Measurements from ENCODE around the gene CEP162. TPM values are rescaled to one million over a fixed set of nuclear protein-coding genes. Genes with fewer than 3 reads are reported as not detected.

Gene CEP162
- total RNA-seq, 1 donor from 2014 or later, result 11.0 TPM

DNA sequence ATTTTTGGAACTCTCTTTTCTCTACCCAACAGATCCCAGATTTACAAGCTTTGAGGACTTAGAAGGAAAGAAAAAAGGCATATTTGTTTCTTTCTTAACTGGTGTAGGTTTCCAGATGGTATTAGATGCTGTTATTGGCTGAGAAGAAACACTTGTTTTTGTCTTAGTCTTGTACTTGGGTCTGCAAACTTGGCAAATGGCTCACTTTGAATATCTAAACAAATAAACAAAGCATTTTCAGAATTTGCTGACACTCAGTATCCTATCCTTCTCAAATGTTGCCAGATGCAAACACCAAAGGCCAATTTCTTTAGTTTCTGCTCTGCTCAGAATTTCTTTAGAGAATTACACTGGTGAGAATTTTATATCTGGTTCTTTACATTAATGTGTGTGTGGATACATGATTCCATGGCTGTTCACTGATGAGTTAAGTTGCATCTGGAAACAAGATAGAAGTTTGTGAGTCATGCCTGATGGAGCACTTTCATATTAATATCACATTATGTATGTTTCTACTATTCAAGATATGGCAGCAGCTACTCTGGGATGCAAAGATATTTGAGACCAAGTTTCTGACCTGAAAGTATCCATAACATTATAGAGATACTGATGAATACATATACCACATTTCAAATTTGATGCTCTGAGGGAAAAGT, 43.7 kb upstream of the CEP162 start:
- Histone ChIP-seq H3K9me3 (no peaks in the 10 kb centered on the region), H3K27me3 (no peaks in the 10 kb centered on the region), H3K4me1 (no peaks in the 10 kb centered on the region), H3K36me3 (no peaks in the 10 kb centered on the region), H3K4me3 (no peak overlapping the region), H3K27ac (no peak overlapping the region)
- DNase-seq (no peak), ATAC-seq (no peak)
- intact Hi-C loops (cut with DNase I), result no loop called here
- no peak for TF ChIP-seq CTCF (IDR thresholded peaks at IDR 0.05)

DNA sequence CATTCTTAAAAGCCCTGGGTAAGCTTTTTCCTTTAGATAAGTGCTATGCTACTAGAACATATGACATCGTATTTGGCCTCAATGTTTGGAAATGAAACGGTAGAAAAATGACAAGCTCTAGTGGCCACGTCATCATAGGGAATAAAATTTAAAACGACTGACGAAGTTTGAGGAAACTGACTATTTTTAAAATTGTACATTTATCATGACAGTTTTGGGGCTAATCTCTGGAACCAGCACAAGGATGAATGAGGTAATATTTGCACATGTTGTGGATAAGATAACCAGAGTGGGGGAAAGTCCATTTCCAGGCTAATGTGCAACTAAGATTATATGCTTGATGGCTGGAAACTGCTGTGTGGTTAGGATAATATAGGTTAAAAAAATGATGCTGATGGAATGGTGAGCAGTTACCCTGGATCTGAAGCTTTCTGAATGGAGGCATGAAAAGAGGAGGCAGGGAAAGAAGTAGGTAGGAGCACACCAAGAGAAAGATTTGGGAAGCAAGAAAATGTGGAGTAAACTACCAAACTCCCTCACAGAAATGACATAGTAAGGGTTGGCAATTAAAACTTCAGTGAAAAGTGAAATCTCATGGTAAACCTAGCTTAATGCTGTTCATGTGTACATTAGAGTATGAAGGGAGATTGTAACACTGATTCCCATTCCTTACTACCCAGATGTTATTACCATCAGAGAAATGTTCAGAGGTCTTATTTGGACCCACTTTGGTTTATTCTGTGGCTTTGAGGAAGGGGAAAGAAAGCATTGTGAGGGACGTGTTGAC, 42.7 kb upstream of the CEP162 start:
- H3K9me3 ChIP-seq, result no peaks in the 10 kb centered on the region
- H3K36me3 ChIP-seq, result no peaks in the 10 kb centered on the region
- TF ChIP-seq CTCF (IDR thresholded peaks at IDR 0.05), result no peak
- no peaks in the 10 kb centered on the region for H3K4me1 ChIP-seq
- no peaks in the 10 kb centered on the region for H3K27me3 ChIP-seq
- no peak for DNase-seq
- no peak overlapping the region for H3K27ac ChIP-seq
- H3K4me3 ChIP-seq, result no peak overlapping the region
- intact Hi-C loops (cut with DNase I), result no loop called here
- no peak for ATAC-seq

GRCh38 chr6:84268781-84269180, 41.3 kb upstream of the CEP162 start:
- Histone ChIP-seq H3K9me3 (no peaks in the 10 kb centered on the region), H3K27ac (no peak overlapping the region), H3K4me3 (no peak overlapping the region), H3K36me3 (no peaks in the 10 kb centered on the region), H3K4me1 (no peaks in the 10 kb centered on the region), H3K27me3 (no peaks in the 10 kb centered on the region)
- ATAC-seq (no peak), DNase-seq (no peak)
- no peak for TF ChIP-seq CTCF (IDR thresholded peaks at IDR 0.05)
- intact Hi-C loops (cut with DNase I), result no loop called here

DNA sequence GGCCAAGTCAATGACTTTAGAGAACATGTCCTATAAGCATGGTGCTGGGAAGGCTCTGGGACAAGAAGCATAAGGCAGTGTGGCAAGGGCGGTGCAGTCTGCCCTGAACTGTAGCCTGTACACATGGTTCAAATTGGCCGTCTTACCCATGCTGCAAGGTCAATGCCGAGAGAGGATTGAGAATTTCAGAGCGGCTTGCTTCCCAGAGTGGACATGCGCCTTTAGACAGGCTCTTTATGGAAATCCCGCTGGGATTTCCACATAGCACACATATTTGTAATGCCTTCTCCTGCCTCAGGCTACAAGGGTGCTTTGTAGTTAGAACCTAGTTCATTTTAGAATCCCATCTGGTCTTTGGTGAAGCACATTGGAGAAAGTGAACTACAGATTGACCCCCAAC, 36.1 kb upstream of the CEP162 start:
- Histone ChIP-seq H3K27ac (no peak overlapping the region), H3K36me3 (no peaks in the 10 kb centered on the region), H3K4me3 (no peak overlapping the region), H3K4me1 (no peaks in the 10 kb centered on the region), H3K27me3 (no peaks in the 10 kb centered on the region), H3K9me3 (no peaks in the 10 kb centered on the region)
- no peak for DNase-seq
- intact Hi-C loops (cut with DNase I), result no loop called here
- no peak for ATAC-seq
- TF ChIP-seq CTCF (IDR thresholded peaks at IDR 0.05), result no peak

GRCh38 chr6:84260926-84261325, 33.5 kb upstream of the CEP162 start:
- ATAC-seq (no peak), DNase-seq (no peak)
- no peaks in the 10 kb centered on the region for H3K27me3 ChIP-seq
- H3K36me3 ChIP-seq, result no peaks in the 10 kb centered on the region
- no peak overlapping the region for H3K27ac ChIP-seq
- no peak for TF ChIP-seq CTCF (IDR thresholded peaks at IDR 0.05)
- H3K4me1 ChIP-seq, result no peaks in the 10 kb centered on the region
- no peaks in the 10 kb centered on the region for H3K9me3 ChIP-seq
- H3K4me3 ChIP-seq, result no peak overlapping the region
- intact Hi-C loops (cut with DNase I), result no loop called here
